Effector memory CD4-positive, alpha-beta T cell (primary cell): ENCODE data around the gene C1QC.

ENCODE experiments used
- DNase-seq, 3 donors: peaks; one replicate each; pipeline ENCODE4 v3.0.0-alpha.2; 2020
- H3K27ac ChIP-seq: 2 replicates; pipeline ENCODE4 v1.7.0; 2013; ENCODE audit warnings: mild to moderate bottlenecking, low read length, moderate library complexity; ENCODE audit not compliant: insufficient read depth, poor library complexity, severe bottlenecking
- H3K27me3 ChIP-seq: replicated peaks from 2 replicates; pipeline ENCODE4 v1.7.0; 2013; ENCODE audit warnings: mild to moderate bottlenecking, low read length; ENCODE audit not compliant: insufficient read depth, control insufficient read depth, poor library complexity, severe bottlenecking
- H3K36me3 ChIP-seq: 2 replicates; pipeline ENCODE4 v1.7.0; 2013; ENCODE audit warnings: mild to moderate bottlenecking, low read length, moderate library complexity; ENCODE audit not compliant: control insufficient read depth, insufficient read depth
- H3K4me1 ChIP-seq: 2 replicates; pipeline ENCODE4 v1.7.0; 2013; ENCODE audit warnings: low read length, mild to moderate bottlenecking; ENCODE audit not compliant: control insufficient read depth, insufficient read depth, poor library complexity, severe bottlenecking
- H3K4me3 ChIP-seq: 2 replicates; pipeline ENCODE4 v1.7.0; 2013; ENCODE audit warnings: low read length, low read depth, mild to moderate bottlenecking; ENCODE audit not compliant: insufficient read depth, poor library complexity, severe bottlenecking
- H3K9me3 ChIP-seq: 2 replicates; pipeline ENCODE4 v1.7.0; 2013; ENCODE audit warnings: mild to moderate bottlenecking, low read length, moderate library complexity; ENCODE audit not compliant: control insufficient read depth

Gene C1QC

DNA sequence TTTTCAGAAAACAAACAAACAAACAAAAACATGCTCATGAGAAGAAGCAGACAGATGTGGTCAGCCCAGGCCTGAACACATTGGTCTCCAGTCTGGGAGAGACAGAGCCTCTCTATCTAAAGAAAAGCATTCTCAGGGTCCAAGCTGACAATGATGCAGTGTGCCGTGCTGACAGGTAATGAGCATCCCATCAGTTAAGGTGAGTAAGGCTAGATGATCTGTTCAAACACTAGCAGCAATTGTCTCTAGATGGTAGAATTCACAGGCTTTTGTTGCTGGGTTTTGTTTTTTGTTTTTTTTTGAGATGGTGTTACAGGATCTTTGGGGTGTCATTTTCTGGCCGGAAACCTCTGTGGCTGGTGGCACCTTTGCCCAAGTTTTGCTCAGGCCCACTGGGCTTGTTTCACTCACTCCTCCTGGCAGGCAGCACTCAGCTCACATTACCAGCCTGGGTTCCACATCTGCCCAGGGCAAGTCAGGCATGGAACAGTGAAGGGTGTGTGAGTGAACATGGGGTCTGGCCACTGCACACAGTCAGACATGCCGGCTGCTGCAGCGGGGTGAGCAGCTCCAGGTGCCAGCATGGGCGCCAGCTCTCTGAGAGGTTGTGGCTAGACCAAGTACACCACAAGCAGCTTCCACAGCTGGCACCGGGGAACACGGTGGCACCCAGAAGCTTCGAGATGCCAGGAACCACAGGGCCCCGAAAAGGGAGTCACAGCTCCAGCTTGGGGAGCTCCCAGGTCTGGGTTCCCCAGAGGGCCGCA is 9.6 kb upstream of the C1QC start:
- H3K9me3 ChIP-seq, result no peaks in the 10 kb centered on the region
- no peak overlapping the region for H3K4me3 ChIP-seq
- DNase-seq, result no peak
- no peak overlapping the region for H3K27ac ChIP-seq
- H3K4me1 ChIP-seq, result no peaks in the 10 kb centered on the region
- no peaks in the 10 kb centered on the region for H3K27me3 ChIP-seq
- no peaks in the 10 kb centered on the region for H3K36me3 ChIP-seq

DNA sequence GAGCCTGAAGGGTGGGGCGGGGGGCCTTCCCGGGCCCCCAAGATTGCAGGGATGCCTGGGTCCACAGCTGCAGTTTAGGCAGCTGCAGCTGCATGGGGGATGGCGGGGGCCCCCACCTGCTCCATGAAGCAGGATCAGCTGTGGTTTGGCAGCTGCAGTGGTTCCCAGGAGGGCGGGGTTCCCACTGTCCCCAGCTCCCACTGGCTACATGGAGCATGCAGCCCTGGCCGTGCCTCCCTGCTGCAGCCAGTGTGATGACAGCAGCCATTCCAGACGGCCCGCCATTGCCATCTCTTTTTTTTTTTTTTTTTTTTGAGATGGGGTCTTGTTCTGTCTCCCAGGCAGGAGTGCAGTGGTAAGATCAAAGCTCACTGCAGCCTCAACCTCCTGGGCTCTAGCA is 8.0 kb upstream of the C1QC start:
- no peaks in the 10 kb centered on the region for H3K4me1 ChIP-seq
- H3K27ac ChIP-seq, result no peak overlapping the region
- no peak for DNase-seq
- no peaks in the 10 kb centered on the region for H3K27me3 ChIP-seq
- H3K4me3 ChIP-seq, result no peak overlapping the region
- no peaks in the 10 kb centered on the region for H3K36me3 ChIP-seq
- H3K9me3 ChIP-seq, result no peaks in the 10 kb centered on the region

DNA sequence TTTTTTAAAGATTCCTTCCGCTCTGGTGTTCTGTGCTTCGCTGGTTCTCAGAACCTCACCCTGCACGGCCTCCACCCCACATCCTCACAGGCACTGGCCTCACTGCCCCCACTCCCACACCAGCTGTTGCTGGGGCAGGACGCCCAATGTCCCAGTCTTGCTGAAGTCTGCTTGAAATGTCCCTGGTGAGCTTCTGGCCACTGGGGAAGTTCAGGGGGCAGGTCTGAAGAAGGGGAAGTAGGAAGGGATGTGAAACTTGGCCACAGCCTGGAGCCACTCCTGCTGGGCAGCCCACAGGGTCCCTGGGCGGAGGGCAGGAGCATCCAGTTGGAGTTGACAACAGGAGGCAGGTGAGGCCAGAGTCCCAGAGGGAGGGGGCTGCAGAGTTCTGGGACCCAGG is 7.1 kb upstream of the C1QC start, which contains the start of gene C1QA:
C1QA (plus strand) TSS at position 276 of the 400 bp plus-strand sequence. CDS start 989 bp downstream, outside the sequence.
- Histone ChIP-seq H3K4me3 (no peak within 1 kb of the TSS), H3K27me3 (peaks cover 4% of the 10 kb centered on the region), H3K4me1 (no peaks in the 10 kb centered on the region), H3K27ac (no peak within 1 kb of the TSS), H3K36me3 (no peaks in the 10 kb centered on the region), H3K9me3 (no peaks in the 10 kb centered on the region)
- no peak for DNase-seq

DNA sequence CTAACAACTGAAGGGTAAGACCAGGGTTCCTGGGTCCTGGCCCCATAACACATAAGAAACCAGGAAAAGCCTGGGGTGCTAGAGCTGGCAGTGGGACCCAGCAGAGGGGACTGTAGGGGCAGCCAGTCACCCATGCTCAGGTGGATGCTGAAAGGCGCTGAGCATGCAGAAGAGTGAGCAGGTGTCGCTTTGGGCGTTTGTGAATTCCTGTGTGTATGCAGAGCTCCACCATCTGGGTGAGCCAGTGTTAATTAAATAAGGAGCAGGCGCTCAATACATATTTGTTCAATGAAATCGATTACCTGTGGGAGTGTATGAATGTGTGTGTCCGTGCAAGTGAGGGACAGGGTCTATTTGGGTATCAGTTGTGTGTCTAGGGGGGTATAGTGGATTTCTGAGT is 6.5 kb upstream of the C1QC start:
- Histone ChIP-seq H3K4me3 (no peak overlapping the region), H3K36me3 (no peaks in the 10 kb centered on the region), H3K27me3 (peaks cover 6% of the 10 kb centered on the region), H3K27ac (no peak overlapping the region), H3K4me1 (no peaks in the 10 kb centered on the region), H3K9me3 (no peaks in the 10 kb centered on the region)
- DNase-seq, result no peak

DNA sequence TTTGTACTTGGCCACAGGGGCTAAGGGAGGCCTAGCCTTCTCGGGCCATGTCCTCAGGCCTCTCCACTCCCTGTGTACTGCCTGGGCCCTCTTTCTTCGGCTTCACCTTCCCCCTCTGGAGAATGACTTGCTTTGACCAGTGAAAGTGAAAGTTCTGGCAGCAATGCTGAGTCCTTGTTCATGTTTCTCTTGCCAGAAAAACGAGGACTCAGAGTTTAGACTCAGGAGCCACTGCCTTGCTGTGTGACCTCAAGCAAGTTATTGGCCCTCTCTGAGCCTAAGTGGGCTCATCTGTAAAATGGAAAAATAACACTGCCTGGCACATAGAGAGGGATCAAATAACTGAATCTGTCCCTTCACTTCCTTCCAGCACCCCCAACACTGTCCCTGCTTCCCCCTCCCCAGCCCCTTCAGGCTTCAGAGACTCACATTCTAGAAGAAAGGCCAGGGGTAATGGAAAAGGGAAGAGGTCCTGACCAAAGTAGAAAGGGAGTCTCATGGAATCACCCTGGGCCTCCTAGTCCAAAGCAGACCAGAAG is 5.5 kb upstream of the C1QC start:
- H3K27me3 ChIP-seq, result peaks cover 6% of the 10 kb centered on the region
- no peak for DNase-seq
- no peaks in the 10 kb centered on the region for H3K36me3 ChIP-seq
- no peaks in the 10 kb centered on the region for H3K4me1 ChIP-seq
- H3K27ac ChIP-seq, result no peak overlapping the region
- H3K9me3 ChIP-seq, result no peaks in the 10 kb centered on the region
- H3K4me3 ChIP-seq, result no peak overlapping the region

DNA sequence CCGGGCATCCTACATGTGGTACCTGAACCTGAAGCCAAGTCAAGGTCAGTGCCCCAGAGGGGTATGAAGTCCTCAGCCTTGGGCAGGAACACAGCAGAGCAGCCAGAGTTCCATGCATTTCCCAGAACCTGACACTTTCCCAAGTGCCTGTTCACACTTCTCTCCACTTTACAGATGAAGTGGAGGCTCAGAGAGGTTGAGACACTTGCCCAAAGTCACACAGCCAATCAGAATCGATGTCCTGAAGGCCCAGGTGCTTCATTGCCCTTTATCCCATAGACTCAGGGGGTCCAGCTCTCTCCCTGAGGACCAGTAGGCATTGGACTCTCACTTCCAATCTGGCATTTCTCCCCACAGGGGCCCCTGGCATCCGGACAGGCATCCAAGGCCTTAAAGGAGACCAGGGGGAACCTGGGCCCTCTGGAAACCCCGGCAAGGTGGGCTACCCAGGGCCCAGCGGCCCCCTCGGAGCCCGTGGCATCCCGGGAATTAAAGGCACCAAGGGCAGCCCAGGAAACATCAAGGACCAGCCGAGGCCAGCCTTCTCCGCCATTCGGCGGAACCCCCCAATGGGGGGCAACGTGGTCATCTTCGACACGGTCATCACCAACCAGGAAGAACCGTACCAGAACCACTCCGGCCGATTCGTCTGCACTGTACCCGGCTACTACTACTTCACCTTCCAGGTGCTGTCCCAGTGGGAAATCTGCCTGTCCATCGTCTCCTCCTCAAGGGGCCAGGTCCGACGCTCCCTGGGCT is 4.8 kb upstream of the C1QC start:
- Histone ChIP-seq H3K27me3 (peaks cover 6% of the 10 kb centered on the region), H3K27ac (no peak overlapping the region), H3K36me3 (no peaks in the 10 kb centered on the region), H3K4me3 (no peak overlapping the region), H3K9me3 (no peaks in the 10 kb centered on the region), H3K4me1 (no peaks in the 10 kb centered on the region)
- DNase-seq, result no peak

DNA sequence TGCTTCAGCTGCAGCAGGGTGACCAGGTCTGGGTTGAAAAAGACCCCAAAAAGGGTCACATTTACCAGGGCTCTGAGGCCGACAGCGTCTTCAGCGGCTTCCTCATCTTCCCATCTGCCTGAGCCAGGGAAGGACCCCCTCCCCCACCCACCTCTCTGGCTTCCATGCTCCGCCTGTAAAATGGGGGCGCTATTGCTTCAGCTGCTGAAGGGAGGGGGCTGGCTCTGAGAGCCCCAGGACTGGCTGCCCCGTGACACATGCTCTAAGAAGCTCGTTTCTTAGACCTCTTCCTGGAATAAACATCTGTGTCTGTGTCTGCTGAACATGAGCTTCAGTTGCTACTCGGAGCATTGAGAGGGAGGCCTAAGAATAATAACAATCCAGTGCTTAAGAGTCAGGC is 4.1 kb upstream of the C1QC start:
- H3K36me3 ChIP-seq, result no peaks in the 10 kb centered on the region
- H3K9me3 ChIP-seq, result no peaks in the 10 kb centered on the region
- peaks cover 6% of the 10 kb centered on the region for H3K27me3 ChIP-seq
- H3K4me1 ChIP-seq, result no peaks in the 10 kb centered on the region
- no peak overlapping the region for H3K4me3 ChIP-seq
- no peak for DNase-seq
- no peak overlapping the region for H3K27ac ChIP-seq

DNA sequence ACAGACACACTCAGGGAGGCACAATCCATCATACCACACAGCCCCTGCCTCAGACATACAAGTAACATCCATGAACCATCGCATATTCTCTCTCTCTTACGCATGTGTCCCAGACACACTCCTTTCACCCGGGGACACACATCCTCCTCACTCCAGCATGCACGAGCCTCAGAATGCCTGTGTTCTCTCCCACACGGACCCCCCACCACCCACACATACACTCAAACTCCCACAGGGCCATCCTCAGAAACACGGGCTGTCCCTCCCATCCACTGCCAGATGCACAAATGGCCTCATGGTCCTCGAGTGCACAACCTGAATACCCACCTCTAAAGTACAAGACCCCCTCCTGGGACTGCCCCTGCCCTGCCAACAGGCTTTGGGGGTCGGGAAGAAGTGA is 2.2 kb upstream of the C1QC start:
- Histone ChIP-seq H3K27me3 (peaks cover 6% of the 10 kb centered on the region), H3K4me1 (no peaks in the 10 kb centered on the region), H3K36me3 (no peaks in the 10 kb centered on the region), H3K27ac (no peak overlapping the region), H3K4me3 (no peak overlapping the region), H3K9me3 (no peaks in the 10 kb centered on the region)
- no peak for DNase-seq

DNA sequence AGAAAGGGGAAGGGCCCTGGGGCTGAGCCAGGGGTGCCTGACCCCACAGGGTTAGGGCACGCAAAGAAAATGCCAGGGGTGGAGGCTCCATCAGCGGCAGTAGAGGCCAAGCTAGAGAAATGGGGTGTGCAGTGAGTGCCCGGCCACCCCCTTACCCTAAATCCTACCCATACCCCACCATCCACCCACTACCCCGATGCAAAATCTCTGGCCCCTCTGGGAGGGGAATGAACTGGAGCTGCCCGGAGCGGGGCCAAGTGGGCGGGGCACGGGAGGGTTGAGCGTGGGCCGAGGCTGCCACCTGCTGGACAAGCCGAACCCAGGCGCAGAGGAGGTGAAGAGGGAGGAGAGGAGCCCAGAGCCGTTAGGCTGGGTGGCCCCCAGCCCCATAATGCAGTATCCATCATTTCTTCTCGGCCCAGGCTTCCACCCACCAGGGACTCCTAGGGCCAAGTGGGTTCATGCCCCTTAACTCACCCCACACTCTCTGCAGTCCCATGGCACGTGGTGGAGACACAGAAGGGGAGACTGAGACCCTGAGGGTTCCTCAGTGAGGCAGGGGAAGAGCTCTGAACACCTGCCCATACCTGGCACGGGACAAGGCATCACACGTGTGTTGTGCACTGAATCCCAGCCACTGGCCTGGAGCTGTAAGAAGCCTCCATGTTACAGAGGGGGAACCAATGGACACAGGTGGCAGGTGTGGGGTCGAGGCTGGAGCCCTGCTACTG is 1.4 kb upstream of the C1QC start:
- peak; percentile 18 to 40 (median 28) for DNase-seq
- H3K4me1 ChIP-seq, result no peaks in the 10 kb centered on the region

More for the DNA sequence above, 1.4 kb upstream of the C1QC start:
- Histone ChIP-seq H3K27me3 (peaks cover 6% of the 10 kb centered on the region), H3K9me3 (no peaks in the 10 kb centered on the region), H3K4me3 (no peak overlapping the region), H3K27ac (no peak overlapping the region), H3K36me3 (no peaks in the 10 kb centered on the region)
